IPS-15b (cell line): ENCODE data around the gene RAB5B.

Experiments
- H3K27me3 ChIP-seq: one replicate; pipeline ENCODE4 v1.6.1; 2013; ENCODE audit warnings: low read length; ENCODE audit not compliant: control insufficient read depth, insufficient read depth
- H3K36me3 ChIP-seq: one replicate; pipeline ENCODE4 v1.6.1; 2013; ENCODE audit warnings: low read length; ENCODE audit not compliant: control insufficient read depth, insufficient read depth
- H3K4me1 ChIP-seq: one replicate; pipeline ENCODE4 v1.6.1; 2013; ENCODE audit warnings: mild to moderate bottlenecking, low read length; ENCODE audit not compliant: control insufficient read depth, insufficient read depth
- H3K4me3 ChIP-seq: one replicate; pipeline ENCODE4 v1.5.1; 2013; ENCODE audit warnings: low read depth, low read length
- H3K9ac ChIP-seq: one replicate; pipeline ENCODE4 v1.6.1; 2013; ENCODE audit warnings: low read depth, mild to moderate bottlenecking, low read length
- H3K9me3 ChIP-seq: one replicate; pipeline ENCODE4 v1.6.1; 2013; ENCODE audit warnings: mild to moderate bottlenecking, low read length; ENCODE audit not compliant: control insufficient read depth, insufficient read depth

The RAB5B gene, protein sequence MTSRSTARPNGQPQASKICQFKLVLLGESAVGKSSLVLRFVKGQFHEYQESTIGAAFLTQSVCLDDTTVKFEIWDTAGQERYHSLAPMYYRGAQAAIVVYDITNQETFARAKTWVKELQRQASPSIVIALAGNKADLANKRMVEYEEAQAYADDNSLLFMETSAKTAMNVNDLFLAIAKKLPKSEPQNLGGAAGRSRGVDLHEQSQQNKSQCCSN

DNA sequence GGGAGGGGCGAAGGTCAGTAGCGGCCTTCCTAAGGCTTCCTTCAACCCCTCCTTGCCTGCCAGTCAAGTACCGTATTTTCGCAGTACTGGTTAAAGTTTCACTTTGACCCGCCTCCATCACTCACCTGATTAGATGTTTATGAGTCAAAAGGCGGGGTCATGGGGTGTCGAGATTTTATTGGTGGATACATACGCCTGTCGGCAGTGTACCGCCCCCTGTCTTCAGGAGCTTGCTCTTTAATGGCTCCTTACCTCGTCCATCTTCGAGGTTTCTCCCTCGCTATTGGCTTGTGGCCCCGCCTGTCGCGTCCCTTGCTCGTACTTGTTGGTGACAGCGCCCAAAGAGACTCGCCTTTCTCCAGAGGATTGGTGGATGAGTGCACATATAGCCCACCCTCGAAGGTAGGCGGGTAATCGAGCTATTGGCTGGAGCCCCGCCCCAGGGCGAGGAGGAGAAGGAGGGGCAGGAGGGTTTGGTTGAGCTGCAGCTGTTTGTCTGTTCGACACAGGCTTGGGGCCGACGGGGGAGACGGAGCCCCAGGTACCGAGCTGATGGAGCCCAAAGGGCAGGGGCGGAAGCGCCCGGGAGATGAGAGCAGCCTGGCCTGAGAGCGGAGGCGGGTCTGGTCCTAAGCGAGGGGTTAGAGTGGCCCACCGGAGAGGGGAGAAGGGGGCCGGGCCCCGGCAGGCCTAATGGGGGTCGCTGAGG lies at the start of gene RAB5B:
Gene RAB5B, plus strand, starts transcription at position 480 of the 709 bp plus-strand sequence. CDS start 12,883 bp downstream, outside the sequence.
- Histone ChIP-seq H3K4me1 (peaks cover 3% of the 10 kb centered on the region), H3K9me3 (no peaks in the 10 kb centered on the region), H3K36me3 (peaks cover 4% of the 10 kb centered on the region), H3K4me3 (peak within 1 kb of the TSS; percentile 91), H3K9ac (peak within 1 kb of the TSS; percentile 84), H3K27me3 (no peaks in the 10 kb centered on the region)

DNA sequence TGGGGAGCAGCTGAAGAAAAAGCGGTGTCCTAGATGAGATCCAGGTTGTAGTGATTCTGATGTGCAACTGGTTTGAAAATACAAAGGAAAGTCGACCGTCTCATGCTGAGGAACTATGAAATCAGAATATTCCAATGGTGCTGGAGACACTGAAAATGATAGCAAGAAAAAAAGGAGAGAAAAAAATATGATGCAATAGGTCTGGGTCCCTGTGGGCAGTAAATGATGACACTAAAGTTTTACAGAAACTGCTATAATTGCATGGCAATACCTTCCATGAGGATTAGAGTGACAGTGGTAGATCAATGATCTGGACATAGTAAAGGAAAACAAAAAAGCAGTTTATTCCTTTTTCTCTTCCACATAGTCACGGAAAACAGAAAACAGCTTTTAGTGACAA lies 48.5 kb upstream of the RAB5B start:
- Histone ChIP-seq H3K4me3 (no peak overlapping the region), H3K36me3 (peaks cover 2% of the 10 kb centered on the region), H3K9me3 (no peaks in the 10 kb centered on the region), H3K9ac (no peak overlapping the region), H3K4me1 (peaks cover 7% of the 10 kb centered on the region), H3K27me3 (no peaks in the 10 kb centered on the region)

DNA sequence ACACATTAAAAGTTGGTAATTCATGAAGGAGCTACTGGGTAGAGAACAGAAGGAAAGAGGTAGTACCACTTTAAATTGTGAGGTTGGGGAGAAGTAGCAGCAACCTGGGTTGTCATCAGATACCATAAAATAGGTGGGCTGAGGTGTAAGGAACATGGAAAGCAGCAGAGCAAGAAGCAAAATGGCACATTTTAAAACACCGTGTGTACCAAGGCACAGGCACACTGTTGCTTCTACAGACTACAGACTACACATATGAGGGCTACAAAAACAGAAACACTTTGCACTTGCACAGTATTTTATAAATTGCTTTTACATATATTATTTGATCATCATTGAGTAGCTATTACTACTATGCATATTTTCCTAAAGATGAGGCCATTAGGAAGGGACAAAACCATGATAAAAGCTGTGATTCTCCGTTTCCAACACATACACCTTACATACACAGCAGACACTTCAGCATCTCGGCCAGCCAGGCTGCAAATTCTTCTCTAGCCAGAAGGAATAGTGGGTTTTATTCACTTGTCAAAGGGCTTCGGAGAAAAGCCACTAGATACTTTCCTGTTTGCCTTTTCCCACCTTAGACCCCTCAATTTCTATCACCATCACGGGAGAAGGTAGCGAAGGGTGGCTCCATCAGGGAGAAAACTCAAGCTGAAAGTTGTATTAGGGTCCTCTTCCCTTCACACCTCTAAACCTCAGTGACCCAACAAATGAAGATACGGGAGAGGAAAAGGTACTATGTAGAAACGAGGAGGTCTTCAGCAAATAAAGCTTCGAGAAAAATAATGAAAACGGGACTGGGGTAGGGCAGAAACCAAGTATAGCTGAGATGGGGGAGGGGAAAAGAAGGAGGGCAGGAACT lies 47.8 kb upstream of the RAB5B start:
- H3K9ac ChIP-seq = peak overlapping the region; percentile 99
- H3K36me3 ChIP-seq = peaks cover 2% of the 10 kb centered on the region
- H3K27me3 ChIP-seq = peaks cover 2% of the 10 kb centered on the region
- peak overlapping the region; percentile 100 for H3K4me3 ChIP-seq
- H3K9me3 ChIP-seq = no peaks in the 10 kb centered on the region
- peaks cover 7% of the 10 kb centered on the region for H3K4me1 ChIP-seq

DNA sequence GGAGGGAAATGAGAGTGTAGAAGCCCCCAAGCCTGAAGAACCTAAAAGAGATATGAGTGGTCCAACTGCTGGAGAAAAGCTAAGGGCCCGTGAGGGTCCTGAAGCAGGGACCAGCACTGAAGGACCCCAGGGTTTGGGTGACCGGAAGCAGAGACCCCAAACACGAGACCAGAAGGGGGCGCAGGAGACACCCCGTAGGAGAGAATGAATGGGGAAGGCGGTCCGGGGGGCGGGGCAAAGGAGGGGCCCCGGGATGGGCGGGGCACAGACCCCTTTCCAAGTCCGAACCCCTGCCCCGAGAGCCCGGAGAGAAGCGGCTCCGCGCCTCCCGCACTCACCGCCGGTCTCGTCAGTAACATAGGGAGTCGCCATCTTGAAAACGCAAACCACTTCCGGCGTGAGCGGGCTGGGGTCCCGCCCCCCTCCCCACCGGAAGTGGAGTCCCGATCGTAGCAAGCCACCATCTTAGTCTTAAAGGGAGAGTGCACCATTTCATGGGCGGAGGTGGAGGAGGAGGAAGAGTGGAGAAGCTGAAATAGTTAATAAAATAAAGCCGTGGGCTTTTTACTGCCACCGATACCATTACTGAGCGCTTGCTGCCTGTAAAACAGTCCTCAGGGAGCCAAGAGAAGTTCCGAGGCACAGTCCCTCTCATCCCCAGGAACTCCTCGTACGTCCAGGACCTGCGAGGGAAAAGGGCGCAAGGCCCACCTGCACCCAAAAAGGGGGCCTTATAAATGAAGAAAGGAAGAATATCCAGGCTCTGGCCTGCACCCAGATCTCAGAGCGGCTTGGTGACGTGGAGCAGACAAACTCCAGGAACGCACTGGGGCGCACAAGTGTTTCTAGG lies 46.9 kb upstream of the RAB5B start:
- Histone ChIP-seq H3K4me3 (peak overlapping the region; percentile 100), H3K9ac (peak overlapping the region; percentile 99)

DNA sequence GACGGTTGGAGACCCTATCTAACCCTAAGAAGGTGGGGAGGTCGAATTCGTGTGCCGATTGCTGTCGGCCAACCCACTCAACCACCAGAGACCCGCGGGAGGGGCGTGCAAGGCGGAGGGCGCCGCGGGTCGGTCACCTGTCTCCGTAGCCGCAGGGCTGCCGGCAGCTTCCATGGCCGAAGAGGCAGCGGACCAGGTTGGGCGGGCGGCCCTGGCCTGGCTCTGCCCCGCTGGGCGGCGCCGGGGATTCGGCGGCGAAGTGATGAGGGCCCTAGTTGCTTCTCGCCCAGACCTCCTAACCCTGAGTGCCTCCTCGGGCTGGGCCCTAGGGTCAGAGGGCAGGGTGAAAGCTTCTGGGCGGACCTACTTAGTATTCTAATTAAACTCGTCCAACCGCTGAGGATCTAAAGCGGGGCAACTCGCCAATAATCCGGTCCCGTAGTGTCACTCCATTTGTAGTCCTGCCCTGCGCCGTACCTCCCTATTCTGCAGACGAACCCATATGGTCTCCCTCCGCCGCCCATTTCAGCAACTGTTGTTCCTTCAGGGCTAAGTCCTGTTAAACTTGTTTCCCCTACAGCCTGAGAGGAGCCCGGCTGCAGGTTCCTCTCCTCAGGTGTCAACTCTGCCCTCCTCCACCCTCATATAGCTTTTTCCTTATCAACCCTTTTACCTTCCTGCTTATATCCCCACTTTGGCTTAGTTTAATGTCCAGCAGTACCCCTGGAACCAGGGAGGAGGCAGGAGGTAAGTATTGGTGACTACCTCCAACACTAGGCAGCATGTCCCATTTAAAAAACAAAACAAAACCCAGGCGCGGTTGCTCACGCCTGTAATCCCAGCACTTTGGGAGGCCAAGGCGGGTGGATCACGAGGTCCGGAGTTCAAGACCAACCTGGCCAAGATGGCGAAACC lies 46.0 kb upstream of the RAB5B start, which contains the start of gene PYM1:
Gene PYM1, minus strand, starts transcription at position 307 of the 915 bp plus-strand sequence. Its CDS starts 133 bp downstream, at position 174.
- Histone ChIP-seq H3K9ac (peak within 1 kb of the TSS; percentile 99), H3K9me3 (no peaks in the 10 kb centered on the region), H3K27me3 (peaks cover 16% of the 10 kb centered on the region), H3K36me3 (no peaks in the 10 kb centered on the region), H3K4me1 (peaks cover 7% of the 10 kb centered on the region), H3K4me3 (peak within 1 kb of the TSS; percentile 100)

More for the DNA sequence above, 46.9 kb upstream of the RAB5B start:
- H3K9me3 ChIP-seq = no peaks in the 10 kb centered on the region
- peaks cover 2% of the 10 kb centered on the region for H3K36me3 ChIP-seq
- H3K4me1 ChIP-seq = peaks cover 7% of the 10 kb centered on the region
- H3K27me3 ChIP-seq = peaks cover 7% of the 10 kb centered on the region

DNA sequence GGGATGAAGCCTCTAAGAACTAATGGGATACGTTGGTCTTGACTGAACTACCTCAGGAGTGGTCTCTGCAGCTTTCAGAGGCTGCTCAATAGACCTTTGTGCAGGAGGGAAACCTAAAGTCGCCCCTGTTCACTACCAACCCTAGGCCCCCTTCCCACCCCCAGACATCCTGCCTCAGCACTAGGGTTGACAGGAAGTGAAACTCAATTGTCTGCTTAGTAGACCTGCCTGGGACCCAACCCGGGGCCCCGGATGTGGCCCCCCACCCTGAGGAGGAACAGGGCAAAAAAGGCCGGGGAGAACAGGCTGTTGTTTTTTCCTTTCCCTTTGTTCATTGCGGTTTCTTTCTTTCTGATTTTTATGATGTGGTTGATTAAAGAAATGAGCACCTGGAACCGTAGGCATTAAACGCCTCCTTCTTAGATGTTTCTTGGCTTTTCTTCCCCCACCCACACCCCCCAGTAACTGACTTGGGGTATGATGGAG lies 44.5 kb upstream of the RAB5B start:
- Histone ChIP-seq H3K4me1 (peaks cover 7% of the 10 kb centered on the region), H3K9ac (no peak overlapping the region), H3K4me3 (no peak overlapping the region), H3K27me3 (peaks cover 31% of the 10 kb centered on the region), H3K36me3 (no peaks in the 10 kb centered on the region), H3K9me3 (no peaks in the 10 kb centered on the region)

DNA sequence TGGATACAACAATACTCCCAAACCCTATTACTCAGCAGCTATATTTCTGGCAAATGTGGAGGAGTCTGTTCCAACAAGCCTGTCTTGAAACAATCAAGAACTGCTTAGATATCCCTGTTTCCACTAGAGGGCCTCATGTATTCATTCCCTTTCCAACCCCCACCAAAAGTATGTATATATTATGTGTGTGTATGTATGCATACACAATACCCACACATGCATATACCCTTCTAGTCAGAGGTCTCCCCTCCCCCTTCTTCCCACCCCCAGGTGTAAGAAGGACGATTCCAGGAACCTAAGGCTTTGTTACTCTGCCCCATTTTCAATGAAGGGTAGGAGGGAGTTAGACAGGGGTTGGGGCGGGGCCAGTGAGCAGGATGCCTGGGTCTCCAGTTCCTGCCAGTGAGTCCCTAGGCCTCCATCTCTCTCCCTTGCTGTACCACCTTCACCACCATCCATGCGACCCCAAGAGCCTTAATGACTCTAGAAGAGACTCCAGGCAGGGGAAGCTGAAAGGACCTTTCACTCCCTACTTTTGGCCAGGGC lies 43.0 kb upstream of the RAB5B start, which contains the start of gene DGKA:
Gene DGKA, plus strand, starts transcription at position 392 of the 546 bp plus-strand sequence. CDS start 5,342 bp downstream, outside the sequence.
- no peaks in the 10 kb centered on the region for H3K36me3 ChIP-seq
- peak within 1 kb of the TSS; percentile 51 for H3K9ac ChIP-seq
- H3K27me3 ChIP-seq = peaks cover 44% of the 10 kb centered on the region
- peak within 1 kb of the TSS; percentile 87 for H3K4me3 ChIP-seq
- H3K9me3 ChIP-seq = no peaks in the 10 kb centered on the region
- peaks cover 7% of the 10 kb centered on the region for H3K4me1 ChIP-seq

DNA sequence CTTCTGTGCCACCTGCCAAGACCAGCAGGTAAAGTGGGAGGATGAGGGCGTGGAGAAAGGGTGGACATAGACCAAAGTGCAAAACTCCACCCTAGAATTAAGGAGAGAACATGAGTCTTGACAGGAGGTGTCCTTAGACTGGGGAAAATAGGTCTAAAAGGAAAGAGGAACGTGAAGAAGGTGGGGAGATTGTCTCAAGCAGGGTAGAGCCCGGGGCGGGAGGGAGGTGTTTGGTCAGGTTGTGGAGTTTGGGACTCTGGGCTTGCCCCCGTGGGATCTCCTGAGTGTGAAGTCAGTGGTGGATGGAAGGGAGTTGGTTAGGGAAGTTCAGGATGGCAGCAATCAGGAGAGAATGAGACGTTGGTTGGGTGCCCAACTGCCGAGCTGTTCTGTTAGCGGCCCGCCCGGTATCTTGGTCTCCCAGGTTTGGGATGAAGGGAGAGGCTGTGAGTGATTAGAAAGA lies 42.5 kb upstream of the RAB5B start:
- H3K27me3 ChIP-seq = peaks cover 49% of the 10 kb centered on the region
- H3K4me3 ChIP-seq = peak overlapping the region; percentile 87
- H3K9me3 ChIP-seq = no peaks in the 10 kb centered on the region
- peaks cover 3% of the 10 kb centered on the region for H3K4me1 ChIP-seq
- H3K36me3 ChIP-seq = no peaks in the 10 kb centered on the region
- no peak overlapping the region for H3K9ac ChIP-seq

DNA sequence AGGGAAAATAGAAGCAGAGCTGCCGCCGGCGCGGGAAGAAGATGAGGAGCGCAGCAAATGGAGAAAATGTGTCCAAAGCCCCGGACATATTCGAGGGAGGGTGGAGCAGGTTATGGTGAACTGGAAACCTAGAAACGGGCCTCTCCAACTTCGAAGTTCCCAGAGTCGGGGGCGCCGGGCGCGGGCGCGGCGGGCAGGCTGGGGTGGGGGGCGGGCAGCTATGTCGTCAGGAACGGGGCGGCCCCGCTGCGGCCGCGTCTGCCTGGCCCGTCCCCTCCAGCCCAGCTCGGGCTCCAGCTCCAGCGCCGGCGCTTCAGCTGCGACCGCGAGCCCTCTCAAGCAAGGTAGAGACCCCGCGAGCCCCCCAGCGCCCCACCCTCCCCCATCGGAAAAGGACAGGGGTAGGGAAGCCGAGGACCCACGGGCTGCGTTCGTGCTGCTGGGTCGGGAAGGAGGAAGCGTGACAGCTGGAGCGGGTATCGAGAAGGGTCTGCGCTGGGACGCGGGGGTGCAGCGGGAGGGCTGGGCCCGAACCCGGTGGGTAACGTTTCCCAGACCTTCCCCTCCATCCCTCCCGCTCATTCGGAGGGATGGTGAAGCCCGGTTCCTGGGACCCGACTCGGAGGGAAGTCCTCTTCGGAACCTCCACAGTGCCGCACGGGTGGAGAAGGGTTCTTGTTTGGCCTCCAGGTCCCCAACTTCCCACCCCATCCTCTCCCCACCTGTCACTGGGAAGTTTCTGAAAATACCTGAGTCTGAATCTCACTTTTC lies 41.9 kb upstream of the RAB5B start:
- peaks cover 53% of the 10 kb centered on the region for H3K27me3 ChIP-seq
- H3K4me1 ChIP-seq = peaks cover 3% of the 10 kb centered on the region
- peak overlapping the region; percentile 87 for H3K4me3 ChIP-seq
- peak overlapping the region; percentile 51 for H3K9ac ChIP-seq
- H3K9me3 ChIP-seq = no peaks in the 10 kb centered on the region
- no peaks in the 10 kb centered on the region for H3K36me3 ChIP-seq
